ENCODE measurements around the gene EPM2AIP1. TPM values are rescaled to one million over a fixed set of nuclear protein-coding genes. Genes with fewer than 3 reads are reported as not detected.

The EPM2AIP1 gene
- total RNA-seq, 1 donor from 2014 or later = 16.5 TPM

- FAIRE-seq (no peak), DNase-seq (ENCODE audit: low read depth) (no peak)
- Mint-ChIP-seq H3K4me3 (ENCODE audit: unreplicated experiment) (no peak overlapping the region), H3K9me3 (ENCODE audit: unreplicated experiment) (peaks cover 6% of the 10 kb centered on the region), H3K27me3 (ENCODE audit: low read depth, unreplicated experiment) (peaks cover 25% of the 10 kb centered on the region), H3K36me3 (ENCODE audit: low read depth, unreplicated experiment) (no peaks in the 10 kb centered on the region), H3K4me1 (ENCODE audit: low read depth, unreplicated experiment) (peaks cover 19% of the 10 kb centered on the region), H3K27ac (ENCODE audit: unreplicated experiment) (no peak overlapping the region)
- Histone ChIP-seq H3K27ac (ENCODE audit: low read depth, low read length) (no peak overlapping the region), H3K4me2 (ENCODE audit: low read length) (no peak overlapping the region), H3K9me3 (ENCODE audit: insufficient read depth, low read depth, low read length) (no peaks in the 10 kb centered on the region), H3K4me1 (ENCODE audit: insufficient read depth, low read length) (peaks cover 12% of the 10 kb centered on the region), H3K79me2 (ENCODE audit: insufficient read depth, low read length) (no peaks in the 10 kb centered on the region), H2AFZ (ENCODE audit: low read depth, low read length) (no peak overlapping the region), H3K4me3 (ENCODE audit: insufficient read depth, low read depth, low read length) (no peak overlapping the region), H3K36me3 (ENCODE audit: insufficient read depth, low read length) (no peaks in the 10 kb centered on the region), H4K20me1 (ENCODE audit: insufficient read depth, low read length) (no peaks in the 10 kb centered on the region), H3K27me3 (ENCODE audit: insufficient read depth, low read length) (no peaks in the 10 kb centered on the region), H3K9ac (ENCODE audit: low read length) (no peak overlapping the region)
- TF ChIP-seq CTCF (IDR thresholded peaks at IDR 0.05; ENCODE audit: insufficient read depth, low read depth, low read length) (no peak), EZH2 (IDR thresholded peaks at IDR 0.05; ENCODE audit: insufficient read depth, low read length) (no peak)
Measured at GRCh38 chr3:36941658-36942057, 51.3 kb downstream of the EPM2AIP1 start.

GRCh38 chr3:36941162-36941561 lies 51.8 kb downstream of the EPM2AIP1 start:
- Histone ChIP-seq H3K9me3 (ENCODE audit: insufficient read depth, low read depth, low read length) (no peaks in the 10 kb centered on the region), H3K79me2 (ENCODE audit: insufficient read depth, low read length) (no peaks in the 10 kb centered on the region), H3K27me3 (ENCODE audit: insufficient read depth, low read length) (no peaks in the 10 kb centered on the region), H3K4me3 (ENCODE audit: insufficient read depth, low read depth, low read length) (no peak overlapping the region), H3K27ac (ENCODE audit: low read depth, low read length) (no peak overlapping the region), H2AFZ (ENCODE audit: low read depth, low read length) (no peak overlapping the region), H3K4me1 (ENCODE audit: insufficient read depth, low read length) (peaks cover 12% of the 10 kb centered on the region), H3K36me3 (ENCODE audit: insufficient read depth, low read length) (no peaks in the 10 kb centered on the region), H4K20me1 (ENCODE audit: insufficient read depth, low read length) (no peaks in the 10 kb centered on the region), H3K4me2 (ENCODE audit: low read length) (no peak overlapping the region), H3K9ac (ENCODE audit: low read length) (no peak overlapping the region)
- FAIRE-seq (no peak), DNase-seq (ENCODE audit: low read depth) (no peak)
- Mint-ChIP-seq H3K27me3 (ENCODE audit: low read depth, unreplicated experiment) (peaks cover 25% of the 10 kb centered on the region), H3K4me1 (ENCODE audit: low read depth, unreplicated experiment) (peaks cover 19% of the 10 kb centered on the region), H3K9me3 (ENCODE audit: unreplicated experiment) (peaks cover 6% of the 10 kb centered on the region), H3K27ac (ENCODE audit: unreplicated experiment) (no peak overlapping the region), H3K36me3 (ENCODE audit: low read depth, unreplicated experiment) (no peaks in the 10 kb centered on the region), H3K4me3 (ENCODE audit: unreplicated experiment) (no peak overlapping the region)
- TF ChIP-seq EZH2 (IDR thresholded peaks at IDR 0.05; ENCODE audit: insufficient read depth, low read length) = no peak
- no peak for TF ChIP-seq CTCF (IDR thresholded peaks at IDR 0.05; ENCODE audit: insufficient read depth, low read depth, low read length)

- no peaks in the 10 kb centered on the region for H3K9me3 ChIP-seq (ENCODE audit: insufficient read depth, low read depth, low read length)
- no peaks in the 10 kb centered on the region for H4K20me1 ChIP-seq (ENCODE audit: insufficient read depth, low read length)
- no peaks in the 10 kb centered on the region for H3K27me3 ChIP-seq (ENCODE audit: insufficient read depth, low read length)
- H2AFZ ChIP-seq (ENCODE audit: low read depth, low read length) = no peak overlapping the region
- no peak overlapping the region for H3K9ac ChIP-seq (ENCODE audit: low read length)
- TF ChIP-seq CTCF (IDR thresholded peaks at IDR 0.05; ENCODE audit: insufficient read depth, low read depth, low read length) = no peak
- no peak for TF ChIP-seq EZH2 (IDR thresholded peaks at IDR 0.05; ENCODE audit: insufficient read depth, low read length)
- FAIRE-seq (no peak), DNase-seq (ENCODE audit: low read depth) (peak; percentile 58)
- H3K4me2 ChIP-seq (ENCODE audit: low read length) = no peak overlapping the region
- peaks cover 14% of the 10 kb centered on the region for H3K4me1 ChIP-seq (ENCODE audit: insufficient read depth, low read length)
- H3K4me3 ChIP-seq (ENCODE audit: insufficient read depth, low read depth, low read length) = no peak overlapping the region
- H3K36me3 ChIP-seq (ENCODE audit: insufficient read depth, low read length) = no peaks in the 10 kb centered on the region
- no peaks in the 10 kb centered on the region for H3K9me3 Mint-ChIP-seq (ENCODE audit: unreplicated experiment)
- peaks cover 6% of the 10 kb centered on the region for H3K27me3 Mint-ChIP-seq (ENCODE audit: low read depth, unreplicated experiment)
- peaks cover 28% of the 10 kb centered on the region for H3K4me1 Mint-ChIP-seq (ENCODE audit: low read depth, unreplicated experiment)
- no peaks in the 10 kb centered on the region for H3K36me3 Mint-ChIP-seq (ENCODE audit: low read depth, unreplicated experiment)
- peak overlapping the region; percentile 53 for H3K27ac Mint-ChIP-seq (ENCODE audit: unreplicated experiment)
- H3K4me3 Mint-ChIP-seq (ENCODE audit: unreplicated experiment) = no peak overlapping the region
- no peak overlapping the region for H3K27ac ChIP-seq (ENCODE audit: low read depth, low read length)
- no peaks in the 10 kb centered on the region for H3K79me2 ChIP-seq (ENCODE audit: insufficient read depth, low read length)
Measured at GRCh38 chr3:36937492-36937891, 55.4 kb downstream of the EPM2AIP1 start.

Other genes starting within 250 kb of the EPM2AIP1 start
- not detected in 2 replicates for gene DCLK3, start 228.6 kb downstream of the EPM2AIP1 start, total RNA-seq
- 5.6 and 5.8 TPM in 2 replicates for gene TRANK1, start 48.1 kb downstream of the EPM2AIP1 start, total RNA-seq
- 32.0 and 34.0 TPM in 2 replicates for gene MLH1, start 387 bp upstream of the EPM2AIP1 start, total RNA-seq
- gene LRRFIP2, start 181.5 kb upstream of the EPM2AIP1 start, total RNA-seq = 62.0 and 62.4 TPM in 2 replicates